AG08396 (cell line): Measurements from ENCODE around the gene THSD4.

Experiments
- DNase-seq: peaks from one replicate; pipeline ENCODE4 v3.0.0; 2012; ENCODE audit warnings: low spot score, mixed read lengths

Gene THSD4

DNA sequence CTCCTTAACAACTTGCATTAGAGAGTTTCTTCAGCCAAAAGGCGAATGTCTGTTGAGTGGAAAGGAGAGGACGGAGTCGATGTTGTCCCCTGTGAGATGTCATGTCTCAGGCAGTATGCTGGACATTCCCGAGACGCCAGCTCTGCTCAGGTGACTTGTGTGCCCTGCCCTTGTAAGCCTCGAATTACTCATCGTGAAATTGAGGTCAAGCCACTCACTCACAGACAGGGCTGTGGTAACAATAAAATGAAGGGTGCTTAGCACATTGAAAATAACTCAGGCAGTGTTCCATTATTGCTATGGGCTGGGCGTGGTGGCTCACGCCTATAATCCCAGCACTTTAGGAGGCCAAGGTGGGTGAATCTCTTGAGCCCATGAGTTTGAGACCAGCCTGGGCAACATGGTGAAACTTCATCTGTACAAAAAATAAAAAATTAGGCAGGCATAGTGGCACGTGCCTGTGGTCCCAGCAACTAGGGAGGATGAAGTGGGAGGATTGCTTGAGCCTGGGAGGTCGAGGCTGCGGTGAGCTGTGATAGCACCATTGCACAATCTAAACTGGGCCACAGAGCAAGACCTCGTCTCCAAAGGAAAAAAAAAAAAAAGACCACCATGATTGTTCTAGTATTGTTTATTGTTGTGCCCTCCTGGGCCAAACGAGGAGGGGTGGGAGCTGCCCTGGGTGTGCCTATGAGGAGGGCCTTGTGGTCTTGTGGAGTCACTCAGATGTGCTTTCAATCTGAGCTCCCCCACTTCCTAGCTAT, 214.4 kb downstream of the THSD4 start:
- DNase-seq: no peak

DNA sequence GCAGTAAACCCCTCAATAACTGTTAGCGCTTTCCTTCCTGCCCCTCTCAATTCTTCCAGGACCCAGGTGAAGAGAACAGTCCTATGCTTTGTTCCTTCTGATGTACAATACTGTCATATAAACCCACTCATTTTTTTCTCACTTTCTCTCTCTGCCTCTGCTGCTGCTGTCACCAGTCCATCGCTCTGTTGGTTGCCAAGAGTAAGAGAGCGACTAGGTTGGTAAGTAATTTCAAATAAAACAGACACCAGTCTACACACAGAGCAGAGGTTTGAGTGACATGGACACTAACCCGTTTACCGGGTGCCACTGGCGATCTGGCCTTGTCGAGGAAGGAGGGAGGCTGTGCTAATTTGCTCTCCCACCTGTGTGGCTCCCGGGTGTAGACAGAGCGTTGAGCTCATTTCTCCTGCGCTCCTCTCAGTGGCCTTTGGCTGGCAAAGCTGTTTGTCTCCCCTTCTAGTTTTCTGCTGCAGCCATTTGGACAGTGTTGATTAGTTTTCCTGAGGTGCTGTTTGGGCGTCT, 215.4 kb downstream of the THSD4 start:
- DNase-seq: no peak

DNA sequence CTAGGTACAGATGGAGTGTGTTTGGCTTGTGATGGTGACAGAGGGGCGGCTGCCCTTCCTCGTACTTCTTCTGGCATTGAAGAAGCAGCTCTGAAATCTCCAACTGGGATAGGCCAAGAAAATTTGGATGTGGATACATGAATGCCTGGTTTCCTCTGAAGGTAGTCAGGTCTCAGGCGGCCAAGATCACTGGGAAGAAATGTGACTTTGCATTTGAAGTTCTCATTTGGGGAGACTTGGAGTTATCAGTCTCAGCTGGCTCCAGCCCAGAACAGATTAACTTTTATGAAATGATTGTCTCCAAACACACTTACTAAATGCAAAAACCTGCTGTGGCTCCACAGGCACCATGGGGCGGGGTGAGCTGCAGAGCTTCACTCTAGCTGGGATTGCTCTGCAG, 215.9 kb downstream of the THSD4 start:
- DNase-seq: no peak

- peak; percentile 57 for DNase-seq
Measured at GRCh38 chr15:71332431-71333004, 217.2 kb downstream of the THSD4 start.

GRCh38 chr15:71333136-71333700, 217.9 kb downstream of the THSD4 start:
- no peak for DNase-seq

DNA sequence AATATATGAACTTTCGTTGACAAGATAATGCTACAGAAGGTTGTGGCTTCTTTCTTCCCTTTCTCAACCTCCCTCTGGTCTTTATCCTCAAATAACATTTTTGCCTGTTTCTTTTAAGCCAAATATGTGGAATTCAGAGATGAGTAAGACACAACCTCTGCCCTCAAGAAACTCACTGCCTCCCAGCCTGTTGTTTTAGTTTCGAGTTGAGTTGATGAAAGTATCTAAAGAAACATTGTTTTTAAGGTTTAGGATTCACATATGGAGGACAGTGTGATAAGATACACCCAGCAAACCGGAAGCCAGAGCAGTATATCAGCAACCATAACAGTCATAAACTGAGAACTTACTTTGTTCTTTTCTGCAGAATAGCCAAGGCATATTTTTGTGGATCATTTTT, 218.6 kb downstream of the THSD4 start:
- peak; percentile 56 for DNase-seq

DNA sequence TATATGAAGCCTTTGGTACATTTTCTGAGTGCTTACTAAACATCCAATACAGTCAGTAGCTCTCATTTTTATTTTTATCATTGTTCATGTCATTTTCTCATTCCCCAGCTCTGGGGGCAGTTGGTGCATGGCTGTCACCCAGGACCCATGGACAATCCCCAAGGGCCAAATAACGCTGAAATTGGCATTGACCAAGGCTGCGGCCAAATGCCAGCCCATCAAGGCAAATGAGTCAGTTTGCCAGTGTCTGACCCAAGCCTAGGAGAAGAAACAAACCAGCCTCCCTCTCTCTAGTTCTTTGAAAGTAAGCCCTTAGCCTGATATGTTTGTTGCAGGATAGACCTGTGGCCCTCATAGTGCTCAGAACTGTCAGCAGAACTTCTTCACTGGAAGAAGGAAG, 219.2 kb downstream of the THSD4 start:
- DNase-seq: no peak

DNA sequence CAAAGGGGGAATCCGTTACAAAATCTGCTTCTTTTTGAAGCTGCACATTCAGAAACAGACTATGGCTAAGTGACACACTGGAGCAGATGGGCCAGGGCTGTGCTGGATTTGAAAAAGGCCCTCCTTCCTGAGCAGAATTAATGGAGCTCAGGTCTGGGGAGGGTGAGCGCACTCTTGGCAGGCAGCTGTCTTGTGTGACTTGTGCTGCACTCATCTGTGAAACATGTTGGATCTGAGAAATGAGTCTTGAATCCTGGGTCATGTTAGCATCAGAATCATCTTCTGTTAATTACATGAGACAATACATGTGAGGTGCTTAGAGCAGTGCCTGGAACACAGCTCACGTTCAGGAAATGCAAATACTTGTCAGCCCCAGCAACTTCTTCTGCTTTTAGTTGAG, 219.6 kb downstream of the THSD4 start:
- no peak for DNase-seq

DNA sequence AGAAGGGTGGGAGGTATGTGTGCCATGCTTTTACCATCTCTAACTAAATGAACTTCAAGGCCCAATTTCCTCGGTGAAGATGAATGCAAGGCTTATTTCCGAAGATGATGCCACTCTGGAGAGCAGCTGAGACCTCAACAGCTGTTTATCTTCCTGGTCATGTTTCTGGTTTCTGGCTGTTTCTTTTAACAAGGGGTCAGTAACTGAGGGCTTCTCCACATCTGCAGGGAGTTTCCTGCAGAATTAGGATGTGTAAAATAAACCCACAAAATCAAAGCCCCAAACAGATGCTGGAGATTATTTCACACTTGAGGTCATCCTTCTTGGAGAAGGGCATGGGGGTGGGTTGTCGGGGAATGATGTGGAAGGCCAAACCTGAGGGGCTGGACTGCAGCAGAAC, 220.3 kb downstream of the THSD4 start:
- DNase-seq: no peak

DNA sequence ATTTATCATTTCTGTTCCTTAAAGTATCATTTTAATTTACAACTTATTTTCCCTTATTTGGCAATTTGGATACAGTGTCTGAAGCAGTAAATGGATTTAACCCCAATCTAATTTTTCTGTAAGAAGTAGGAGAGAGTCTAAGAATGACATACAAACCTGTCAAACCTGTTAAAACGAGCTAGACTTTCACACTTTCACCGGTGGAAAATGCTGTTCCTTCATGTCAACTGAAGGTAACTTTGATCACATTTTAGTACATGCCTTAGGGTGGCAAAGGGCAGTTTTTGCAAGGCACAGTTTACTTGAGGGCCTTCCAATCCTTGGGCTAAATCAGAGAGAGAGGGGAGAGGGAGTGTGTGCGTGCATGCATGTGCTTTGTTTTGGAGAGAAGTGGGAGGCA, 221.4 kb downstream of the THSD4 start:
- no peak for DNase-seq

GRCh38 chr15:71337197-71337845, 222.1 kb downstream of the THSD4 start:
- DNase-seq: no peak

DNA sequence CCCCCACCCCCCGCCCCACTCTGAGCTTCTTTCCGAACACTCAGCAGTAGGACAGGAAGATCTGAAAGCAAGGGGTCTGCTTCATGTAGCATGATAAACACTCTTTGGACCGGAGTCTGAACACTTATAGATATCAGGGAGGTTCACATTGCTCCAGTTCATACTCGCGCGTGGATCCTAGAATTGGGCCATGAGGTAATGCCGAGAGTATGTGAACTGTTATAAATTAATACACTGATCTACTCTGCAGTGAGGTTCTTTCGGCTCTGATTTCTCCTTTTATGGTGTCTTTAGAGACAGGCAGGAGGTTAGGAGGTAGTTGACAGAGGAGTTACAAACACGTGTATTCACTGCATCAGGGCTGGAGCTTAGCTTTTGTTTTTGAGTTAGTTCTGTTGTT, 223.0 kb downstream of the THSD4 start:
- no peak for DNase-seq

DNA sequence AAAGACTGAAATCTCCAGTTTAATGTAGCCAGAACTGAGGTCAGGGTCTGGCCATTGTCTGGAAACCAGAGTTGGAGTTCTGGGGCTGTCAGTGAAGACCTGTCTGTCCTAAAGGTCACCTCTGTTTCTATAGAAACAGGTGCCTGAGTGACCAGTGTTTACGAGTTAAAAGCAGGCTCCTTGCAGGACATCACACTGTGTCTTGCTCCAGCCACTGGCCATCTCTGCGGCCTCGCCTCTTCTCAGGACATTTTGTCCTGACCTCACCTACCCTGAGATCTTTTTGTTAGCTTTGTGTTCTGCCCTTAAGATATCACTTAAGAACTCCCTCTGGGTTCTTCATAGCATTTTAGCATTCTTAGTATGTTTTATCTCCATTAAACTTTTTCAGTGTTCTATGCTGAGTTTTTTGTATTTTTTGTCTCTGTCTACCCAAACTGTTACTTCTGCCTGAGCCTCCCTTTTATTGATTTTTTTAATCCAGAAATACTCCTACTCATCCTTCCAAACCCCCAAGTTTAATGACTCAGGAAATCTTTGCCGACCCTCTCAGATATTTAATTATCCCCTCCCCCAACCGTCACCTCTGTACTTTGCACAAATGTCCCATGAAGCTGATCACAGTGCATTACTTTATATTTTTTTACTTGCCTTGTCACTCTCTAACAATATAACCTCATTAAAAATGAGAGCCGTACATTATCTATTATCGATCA, 223.7 kb downstream of the THSD4 start:
- DNase-seq: no peak

DNA sequence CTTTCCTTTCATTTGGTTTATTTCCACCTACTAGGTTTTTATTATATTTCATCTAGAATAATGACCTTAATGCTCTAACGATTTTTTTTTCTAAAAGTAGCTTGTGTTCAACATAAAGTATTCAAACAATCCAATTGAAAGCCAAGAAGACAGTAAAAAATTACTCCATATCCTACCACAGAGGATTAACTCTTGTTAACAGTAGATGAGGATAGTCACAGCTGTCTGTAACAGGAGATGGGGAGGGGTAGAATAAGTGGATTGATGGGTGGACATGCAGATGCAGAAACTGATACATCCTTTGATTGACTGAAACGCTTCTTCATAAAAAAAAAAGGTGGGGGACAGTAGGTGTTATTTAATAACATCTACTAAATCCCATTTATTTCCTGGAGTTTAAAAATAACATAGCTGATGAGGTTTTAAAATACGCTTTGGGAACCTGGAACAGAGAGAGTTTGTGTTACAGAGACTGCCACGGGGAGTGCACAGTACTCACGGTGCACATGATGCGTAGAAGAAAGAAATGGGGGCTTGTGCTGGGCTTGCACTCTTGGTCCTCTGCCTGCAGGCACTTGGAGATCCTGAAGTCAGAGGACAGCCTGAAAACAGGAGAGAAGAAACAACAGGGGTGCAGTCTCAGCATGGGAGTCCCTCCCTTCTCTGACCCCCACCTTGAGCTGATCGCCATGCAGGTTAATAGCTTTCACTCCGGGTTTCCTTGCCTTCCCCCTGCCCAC, 226.7 kb downstream of the THSD4 start:
- DNase-seq: no peak

DNA sequence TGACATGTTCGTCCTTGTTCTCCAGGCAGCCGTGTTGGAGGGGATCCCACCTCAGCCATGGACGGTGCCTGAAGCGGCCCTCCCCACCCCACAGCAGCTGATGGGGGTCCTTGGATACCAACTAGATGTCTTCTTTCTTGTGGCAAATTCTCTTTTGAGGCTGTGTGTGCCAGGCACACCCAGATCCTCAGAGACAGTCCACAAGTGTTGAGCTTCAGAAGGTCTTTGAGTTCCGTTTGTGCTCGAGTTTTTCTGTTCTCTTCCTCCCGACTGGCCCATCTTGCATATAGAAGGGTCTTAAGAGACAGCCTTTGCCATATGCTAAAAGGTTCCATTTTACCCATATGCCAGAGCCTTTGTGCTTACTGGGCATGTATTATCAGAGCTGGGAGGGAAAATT, 227.4 kb downstream of the THSD4 start:
- no peak for DNase-seq

GRCh38 chr15:71344316-71344715, 229.0 kb downstream of the THSD4 start:
- no peak for DNase-seq

DNA sequence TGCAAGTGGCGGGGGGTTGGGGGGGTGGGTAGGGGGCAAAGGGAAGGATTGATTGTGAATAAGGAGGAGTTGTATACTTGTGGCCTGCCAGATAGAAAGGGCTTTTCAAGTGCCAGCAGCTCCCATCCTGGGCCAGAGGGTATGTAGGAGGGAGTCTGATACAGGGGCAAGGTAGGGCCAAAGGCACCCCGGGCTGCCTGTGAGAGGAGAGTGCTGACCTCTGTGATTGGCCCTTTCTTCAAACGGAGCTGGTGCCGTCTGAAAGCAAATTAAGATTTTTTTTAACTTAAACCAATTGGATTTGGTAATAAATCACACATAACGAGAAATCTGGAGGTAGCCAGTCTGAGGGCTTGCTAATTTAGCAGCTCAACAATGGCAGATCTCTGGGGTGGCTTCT, 229.9 kb downstream of the THSD4 start:
- no peak for DNase-seq

DNA sequence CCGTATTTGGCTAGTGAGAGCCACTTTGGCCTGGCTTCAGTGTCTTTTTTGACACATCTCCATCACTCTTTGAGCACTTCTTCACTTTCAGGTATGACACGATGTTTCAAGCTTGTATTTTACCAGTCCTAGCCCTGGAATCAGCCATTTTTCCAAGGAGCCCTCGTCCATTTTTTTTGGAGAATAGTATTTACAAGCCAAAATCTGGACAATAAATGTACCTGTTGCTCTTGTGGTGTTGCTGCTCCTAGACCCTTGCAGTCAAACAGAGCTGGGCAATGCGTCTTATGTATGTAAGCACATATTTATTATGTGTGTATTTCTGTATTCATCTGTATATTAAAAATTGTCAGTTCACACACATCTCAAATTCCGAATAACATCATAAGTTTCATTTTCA, 231.2 kb downstream of the THSD4 start:
- DNase-seq: no peak

- DNase-seq: no peak
Measured at GRCh38 chr15:71348597-71348996, 233.3 kb downstream of the THSD4 start.

GRCh38 chr15:71349336-71349735, 234.1 kb downstream of the THSD4 start:
- DNase-seq: no peak

DNA sequence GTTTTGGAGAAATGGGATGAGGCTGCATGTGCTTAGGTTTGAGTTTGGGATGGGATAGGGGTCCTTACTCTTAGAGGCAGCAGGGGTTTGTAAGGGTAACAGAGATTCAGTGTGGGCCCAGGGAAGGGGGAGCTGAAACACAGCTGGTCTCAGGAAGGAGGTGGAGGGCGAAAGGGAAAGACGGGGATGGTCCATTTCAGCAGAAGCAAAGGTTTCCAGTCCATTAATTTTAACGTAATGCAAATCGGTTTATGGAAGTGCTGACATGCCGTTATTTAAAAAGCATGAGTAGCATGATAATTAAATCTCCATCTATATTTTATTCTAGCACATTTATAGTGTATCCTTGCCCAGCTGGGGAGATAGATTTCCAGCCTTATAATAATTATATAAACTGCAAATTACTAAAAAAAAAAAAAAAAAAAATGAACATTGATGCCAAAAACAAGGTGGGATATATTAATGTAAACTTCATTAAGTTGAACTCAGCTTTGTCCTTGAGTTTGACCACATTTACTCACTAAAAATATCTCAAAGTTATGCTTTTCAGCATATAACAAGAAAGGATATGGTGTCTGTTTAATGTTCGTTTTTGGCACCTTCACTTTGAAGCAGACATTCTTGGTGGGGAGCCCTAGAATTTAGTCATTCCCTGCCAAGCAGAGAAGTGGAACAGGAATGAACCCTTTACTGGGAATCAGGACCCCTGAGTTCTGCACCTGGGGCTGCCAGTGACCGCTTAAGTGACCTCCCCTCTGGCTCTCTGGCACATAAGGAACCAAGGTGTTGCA, 234.7 kb downstream of the THSD4 start:
- DNase-seq: no peak
